BJ (cell line): ENCODE measurements around the gene LDB1. TPM values are rescaled to one million over a fixed set of nuclear protein-coding genes. Genes with fewer than 3 reads are reported as not detected.

Source experiments
- CTCF ChIA-PET: fragments of 350-600 bp; formaldehyde crosslinking; extraction: SDS; loops from one replicate; lab custom pipeline; 2021; ENCODE audit warnings: antibody characterized with exemption, inconsistent platforms; lab: Yijun Ruan, JAX
- POLR2A ChIA-PET: fragments of 300-600 bp; sonication (Branson Sonifier 250); formaldehyde crosslinking; extraction: SDS; loops from one replicate; lab custom pipeline; 2021; ENCODE audit warnings: antibody characterized with exemption; lab: Charles Lee
- DNase-seq: peaks from one replicate; pipeline ENCODE4 v3.0.0-alpha.2; 2011; ENCODE audit warnings: low read depth
- H3K27me3 ChIP-seq: 2 replicates; pipeline ENCODE4 v1.6.0; 2011; ENCODE audit warnings: low read length; ENCODE audit not compliant: control insufficient read depth, insufficient read depth
- H3K36me3 ChIP-seq: 2 replicates; pipeline ENCODE4 v1.5.1; 2011; ENCODE audit warnings: low read length; ENCODE audit not compliant: control insufficient read depth, insufficient read depth
- H3K4me3 ChIP-seq: 2 replicates; pipeline ENCODE4 v1.5.1; 2011; ENCODE audit warnings: low read depth, mild to moderate bottlenecking, control low read depth, low read length
- CTCF ChIP-seq: IDR thresholded peaks from 2 replicates; pipeline ENCODE4 v1.5.1; 2011; ENCODE audit warnings: low read depth, mild to moderate bottlenecking, control low read depth, inconsistent platforms, low read length, moderate library complexity; ENCODE audit not compliant: insufficient read depth
- polyA plus RNA-seq: library from polyadenylated mRNA; depleted of rRNA; stranded (reverse); fragments of >200 nt; gene quantifications from 2 replicates; pipeline ENCODE4 v1.2.3, GENCODE V29; 2011

Gene LDB1
- polyA plus RNA-seq, 1 experiment = 115 TPM

- H3K36me3 ChIP-seq = peaks cover 8% of the 10 kb centered on the region
- no peak for TF ChIP-seq CTCF
- H3K4me3 ChIP-seq = no peak overlapping the region
- no peaks in the 10 kb centered on the region for H3K27me3 ChIP-seq
- no peak for DNase-seq
- ChIA-PET CTCF (interaction anchor here (0.6 to 3.2 kb wide), 8 partner anchors 11 to 251 kb away, joined by 3 to 11 read pairs (median 4); partner anchors contain the start of gene PPRC1), POLR2A (no interaction called here)
These were observed 52.0 kb downstream of the LDB1 start for GRCh38 chr10:102068216-102068615.

- ChIA-PET POLR2A (interaction anchor here (0.5 to 1.5 kb wide), 2 partner anchors 12 to 283 kb away, joined by 3 read pairs; partner anchors contain the start of gene ARMH3), CTCF (interaction anchor here (1.0 to 3.2 kb wide), 5 partner anchors 14 to 853 kb away, joined by 3 to 11 read pairs (median 10); no protein-coding TSS in a partner anchor)
- no peaks in the 10 kb centered on the region for H3K27me3 ChIP-seq
- no peak for DNase-seq
- H3K4me3 ChIP-seq = no peak overlapping the region
- TF ChIP-seq CTCF = no peak
- peaks cover 8% of the 10 kb centered on the region for H3K36me3 ChIP-seq
These were observed 52.9 kb downstream of the LDB1 start for GRCh38 chr10:102067091-102067916.

DNA sequence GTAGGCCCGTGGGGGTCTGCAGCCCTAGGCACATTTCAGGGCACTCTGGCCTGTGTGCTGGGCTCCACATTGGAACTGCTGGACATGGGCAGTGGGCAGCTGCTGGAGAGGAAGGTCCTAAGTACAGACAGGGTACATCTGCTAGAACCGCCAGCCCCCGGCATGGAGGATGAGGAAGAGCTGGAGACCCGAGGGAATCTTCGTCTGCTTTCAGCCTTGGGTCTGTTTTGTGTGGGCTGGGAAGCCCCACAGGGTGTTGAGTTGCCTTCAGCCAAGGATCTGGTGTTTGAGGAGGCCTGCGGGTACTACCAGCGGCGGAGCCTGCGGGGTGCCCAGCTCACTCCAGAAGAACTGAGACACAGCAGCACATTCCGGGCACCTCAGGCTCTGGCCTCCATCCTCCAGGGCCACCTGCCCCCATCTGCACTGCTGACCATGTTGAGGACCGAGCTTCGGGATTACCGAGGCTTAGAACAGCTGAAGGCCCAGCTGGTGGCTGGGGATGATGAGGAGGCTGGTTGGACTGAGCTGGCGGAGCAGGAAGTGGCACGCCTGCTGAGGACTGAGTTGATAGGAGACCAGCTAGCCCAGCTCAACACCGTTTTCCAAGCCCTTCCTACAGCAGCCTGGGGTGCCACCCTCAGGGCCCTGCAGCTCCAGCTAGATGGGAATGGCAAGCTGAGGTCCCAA lies 53.6 kb downstream of the LDB1 start:
- POLR2A ChIA-PET = interaction anchor here (0.6 to 1.5 kb wide), 2 partner anchors 11 to 32 kb away, joined by 3 read pairs; partner anchors contain the start of gene ARMH3
- DNase-seq = no peak

GRCh38 chr10:102065561-102066398 lies 54.4 kb downstream of the LDB1 start:
- ChIA-PET CTCF (interaction anchor here (1.0 to 2.8 kb wide), 2 partner anchors 56 to 225 kb away, joined by 3 to 10 read pairs; no protein-coding TSS in a partner anchor), POLR2A (interaction anchor here (1.5 kb wide), 1 partner anchor 10 kb away, joined by 3 read pairs; the partner anchor contains the start of gene ARMH3)
- peak overlapping the region; percentile 76 for H3K4me3 ChIP-seq
- no peak for DNase-seq
- TF ChIP-seq CTCF = no peak
- no peaks in the 10 kb centered on the region for H3K27me3 ChIP-seq
- H3K36me3 ChIP-seq = peaks cover 8% of the 10 kb centered on the region

More for the DNA sequence above, 53.6 kb downstream of the LDB1 start:
- H3K27me3 ChIP-seq = no peaks in the 10 kb centered on the region
- CTCF ChIA-PET = interaction anchor here (1.0 to 2.8 kb wide), 3 partner anchors 57 to 852 kb away, joined by 3 to 10 read pairs (median 3); no protein-coding TSS in a partner anchor
- TF ChIP-seq CTCF = no peak
- H3K4me3 ChIP-seq = peak overlapping the region; percentile 76
- H3K36me3 ChIP-seq = peaks cover 8% of the 10 kb centered on the region
